Fibroblast of skin of left quadriceps (primary cell): Measurements from ENCODE around the gene ETV4.
A peak's percentile ranks its signal among the peaks of the same experiment; 100 is the strongest.
"Not testable (repeated sequence)": the region's sequence is repeated elsewhere in the genome, so short reads cannot be mapped to it uniquely, and the experiment has no call there.

ENCODE experiments used
- DNase-seq, 2 experiments: peaks; one replicate each; pipeline ENCODE4 v3.0.0-alpha.2; 2013; ENCODE audit warnings: low read depth in 2 of 2

The ETV4 gene

DNA sequence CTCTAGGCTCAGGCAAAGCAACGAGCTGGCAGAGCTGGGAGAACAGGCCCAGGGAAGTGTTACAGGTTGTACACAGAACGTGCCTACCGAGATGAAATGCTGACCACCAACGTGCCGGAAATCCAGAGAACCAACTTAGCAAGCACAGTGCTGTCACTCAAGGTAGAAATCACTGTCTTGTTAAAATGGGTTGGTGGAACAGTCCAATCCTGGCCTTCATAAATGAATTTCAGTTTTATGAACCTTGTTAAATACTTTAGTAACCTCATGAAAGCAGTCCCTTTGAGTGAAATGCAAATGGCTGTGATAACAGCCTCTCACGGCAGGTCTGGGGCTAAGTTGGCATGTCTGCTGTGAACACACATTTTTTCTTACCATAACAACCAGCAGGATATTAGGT, 29.0 kb downstream of the ETV4 start:
- DNase-seq, result no peak

DNA sequence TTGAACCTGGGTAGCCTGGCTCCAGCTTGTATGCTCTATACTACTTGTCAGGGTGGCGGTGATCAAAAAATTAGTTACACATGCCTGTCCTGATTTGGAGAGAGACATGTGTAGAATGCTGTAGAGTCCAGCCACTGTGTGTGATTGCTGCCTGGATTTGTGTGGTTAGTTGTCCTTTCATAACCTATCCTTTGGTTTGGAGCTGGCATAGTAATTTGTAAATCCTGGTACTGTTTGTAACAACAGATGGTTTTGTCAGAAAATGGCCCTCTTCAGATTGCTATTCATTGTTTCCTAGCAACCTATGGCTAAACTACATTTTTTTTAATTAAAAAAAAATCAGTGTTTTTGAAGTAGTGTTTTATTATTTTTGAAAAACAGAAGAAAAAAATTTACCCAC, 30.5 kb downstream of the ETV4 start:
- DNase-seq, result no peak

DNA sequence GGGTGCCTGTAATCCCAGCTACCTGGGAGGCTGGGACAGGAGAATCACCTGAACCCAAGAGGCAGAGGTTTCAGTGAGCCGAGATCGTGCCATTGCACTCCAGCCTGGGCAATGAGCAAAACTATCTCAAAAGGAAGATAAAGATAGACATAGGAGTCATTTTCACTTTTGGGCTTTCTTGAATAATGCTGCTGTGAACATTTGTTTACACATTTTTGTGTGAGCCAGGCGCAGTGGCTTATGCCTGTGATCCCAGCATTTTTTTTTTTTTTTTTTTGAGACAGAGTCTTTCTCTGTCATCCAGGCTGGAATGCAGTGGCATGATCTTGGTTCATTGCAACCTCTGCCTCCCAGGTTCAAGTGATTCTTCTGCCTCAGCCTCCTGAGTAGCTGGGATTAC, 34.9 kb downstream of the ETV4 start:
- not testable (repeated sequence) for DNase-seq

DNA sequence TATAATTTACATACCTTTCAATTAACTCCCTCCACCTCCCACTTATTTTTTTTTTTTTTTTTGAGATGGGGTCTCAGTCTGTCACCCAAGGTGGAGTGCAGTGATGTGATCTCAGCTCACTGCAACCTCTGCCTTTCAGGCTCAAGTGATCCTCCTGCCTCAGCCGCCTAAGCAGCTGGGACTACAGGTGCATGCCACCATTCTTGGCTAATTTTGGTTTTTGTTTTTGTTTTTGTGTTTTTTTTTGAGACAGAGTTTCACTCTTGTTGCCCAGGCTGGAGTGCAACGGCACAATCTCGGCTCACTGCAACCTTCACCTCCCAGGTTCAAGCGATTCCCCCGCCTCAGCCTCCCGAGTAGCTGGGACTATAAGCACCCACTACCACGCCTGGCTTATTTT, 36.7 kb downstream of the ETV4 start:
- not testable (repeated sequence) for DNase-seq

DNA sequence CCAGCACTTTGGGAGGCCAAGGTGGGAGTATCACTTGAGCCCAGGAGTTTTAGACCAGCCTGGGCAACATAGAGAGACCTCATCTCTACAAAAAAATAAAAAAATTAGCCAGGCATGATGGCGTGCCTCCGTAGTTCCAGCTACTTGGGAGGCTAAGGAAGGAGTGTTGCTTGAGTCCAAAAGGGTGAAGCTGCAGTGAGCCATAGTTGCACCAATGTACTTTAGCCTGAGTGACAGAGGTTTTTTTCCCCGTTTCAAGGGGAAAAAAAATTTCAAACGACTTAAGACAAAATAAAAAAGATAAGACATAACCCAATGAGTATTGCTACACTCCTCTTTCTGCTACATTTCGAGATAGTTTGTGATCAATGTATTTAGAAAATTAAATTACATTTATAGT, 55.5 kb downstream of the ETV4 start:
- no peak for DNase-seq

DNA sequence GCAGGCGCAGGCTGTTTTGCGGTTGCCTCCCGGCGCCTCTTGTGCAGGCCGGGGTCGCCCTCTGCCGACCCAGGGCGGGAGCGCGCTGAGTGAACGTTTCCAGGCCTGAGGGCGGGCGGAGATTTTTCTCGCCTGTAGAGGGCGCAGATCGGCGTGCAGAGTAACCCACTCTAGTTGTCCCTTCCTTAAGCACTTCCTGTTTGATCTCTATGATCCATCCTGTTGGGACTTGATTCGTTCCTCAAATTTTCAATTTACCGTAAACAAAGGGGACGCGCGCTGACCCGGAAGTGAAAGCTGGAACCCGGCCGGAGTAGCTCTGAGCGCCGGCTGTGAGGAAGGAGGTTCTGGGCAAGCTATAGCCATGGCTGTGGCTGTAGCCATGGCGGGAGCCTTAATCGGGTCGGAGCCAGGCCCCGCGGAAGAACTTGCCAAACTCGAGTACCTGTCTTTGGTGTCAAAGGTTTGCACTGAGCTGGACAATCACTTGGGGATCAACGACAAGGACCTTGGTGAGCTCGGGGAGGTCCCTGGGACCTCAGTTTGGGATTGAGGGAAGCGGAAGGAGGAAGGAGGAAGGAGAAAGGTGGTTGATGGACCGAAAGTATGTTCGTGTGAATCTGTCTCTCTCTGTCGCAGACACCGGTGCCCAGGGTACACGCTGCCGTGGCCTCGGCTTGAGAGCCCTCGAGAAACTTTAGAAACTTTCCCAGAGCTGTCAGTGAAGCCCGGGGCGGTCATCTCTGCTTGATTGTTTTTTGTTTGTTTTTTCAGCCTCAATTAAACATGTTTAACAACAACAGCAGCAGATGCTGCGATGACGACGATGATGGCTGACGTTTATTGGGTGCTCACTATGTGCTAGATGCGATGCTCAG, 62.2 kb downstream of the ETV4 start, which contains the start of gene DHX8:
Gene DHX8, plus strand, starts transcription at position 302 of the 878 bp plus-strand sequence. Its CDS starts 63 bp downstream, at position 365.
- DNase-seq, result peak; percentile 98

DNA sequence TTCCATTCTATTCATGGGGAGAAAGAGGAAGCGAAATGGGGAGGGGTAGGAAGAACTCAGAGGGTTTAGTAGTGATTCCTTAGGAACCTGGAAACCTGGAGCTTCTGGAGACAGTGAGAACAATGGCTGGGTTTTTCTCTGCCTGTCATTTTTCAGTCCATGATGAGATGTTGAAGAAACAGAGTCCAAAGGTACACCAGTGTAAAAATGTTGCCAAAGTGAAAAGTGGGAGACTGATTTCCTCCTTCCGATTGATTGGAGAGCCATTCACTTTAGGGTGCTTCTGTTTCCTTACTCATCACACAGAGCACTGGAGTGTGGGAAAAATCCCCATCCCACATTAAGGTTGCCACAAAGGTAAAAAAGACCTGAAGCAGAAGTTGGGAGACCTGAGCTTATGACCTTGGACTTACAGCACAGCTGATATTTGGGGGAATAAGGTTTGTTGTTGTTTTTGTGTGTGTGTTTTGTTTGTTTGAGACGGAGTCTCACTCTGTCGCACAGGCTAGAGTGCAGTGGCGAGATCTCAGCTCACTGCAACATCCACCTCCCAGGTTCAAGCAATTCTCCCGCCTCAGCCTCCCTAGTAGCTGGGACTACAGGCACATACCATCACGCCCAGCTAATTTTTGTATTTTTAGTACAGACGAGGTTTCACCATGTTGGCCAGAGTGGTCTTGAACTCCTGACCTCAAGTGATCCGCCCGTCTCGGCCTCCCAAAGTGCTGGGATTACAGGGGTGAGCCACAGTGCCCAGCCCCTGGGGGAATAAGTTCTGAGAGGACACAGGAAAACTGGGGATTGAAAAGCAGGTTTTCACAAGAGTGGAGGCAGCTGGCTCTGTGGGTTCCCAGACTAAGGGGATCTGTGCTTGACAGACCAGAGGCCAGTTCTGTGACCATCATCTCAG, 63.8 kb downstream of the ETV4 start:
- DNase-seq, result no peak

DNA sequence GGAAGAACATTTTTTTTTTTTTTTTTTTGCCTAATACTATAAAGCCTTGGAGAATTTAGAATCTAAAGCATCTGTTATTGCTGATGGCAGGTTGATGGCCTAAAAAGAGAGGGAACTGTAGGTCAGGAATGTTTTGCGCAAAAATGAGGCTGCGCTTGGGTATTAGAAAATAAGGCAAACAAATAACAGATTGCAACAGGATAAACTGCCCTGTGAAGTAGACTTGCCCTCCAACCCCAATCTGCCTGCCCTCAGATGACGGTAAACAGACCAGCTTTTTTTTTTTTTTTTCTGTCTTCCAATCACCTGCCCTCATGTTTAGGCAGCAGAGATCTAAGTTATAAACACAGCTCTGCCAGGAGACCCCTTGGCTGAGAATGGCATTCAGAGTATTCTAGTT, 66.2 kb downstream of the ETV4 start:
- DNase-seq, result no peak
